T-helper 17 cell (primary cell): ENCODE measurements around the gene TSPAN7. TPM values are rescaled to one million over a fixed set of nuclear protein-coding genes. Genes with fewer than 3 reads are reported as not detected.
A peak's percentile ranks its signal among the peaks of the same experiment; 100 is the strongest.

Experiments
- ATAC-seq: fragments of 150-1000 bp; cut with Tn5 transposase; 2 replicates; pipeline ENCODE4 v1.10.0; 2021; ENCODE audit warnings: mild to moderate bottlenecking, moderate library complexity
- DNase-seq, 3 donors: peaks; one replicate each; pipeline versions ENCODE4 v3.0.0 to v3.0.0-alpha.2; 2020 to 2021
- H3K9me3 ChIP-seq: one replicate; pipeline ENCODE4 v1.7.0; 2013; ENCODE audit warnings: low read length, mild to moderate bottlenecking; ENCODE audit not compliant: control insufficient read depth, poor library complexity, severe bottlenecking
- H3K27ac Mint-ChIP-seq: one replicate; pipeline ENCODE4 v1.8.0; 2022; ENCODE audit warnings: mild to moderate bottlenecking, moderate library complexity, mixed read lengths
- H3K27me3 Mint-ChIP-seq: one replicate; pipeline ENCODE4 v1.8.0; 2022; ENCODE audit warnings: mixed read lengths
- H3K36me3 Mint-ChIP-seq: one replicate; pipeline ENCODE4 v1.8.0; 2022; ENCODE audit warnings: low read depth, mixed read lengths
- H3K4me1 Mint-ChIP-seq: one replicate; pipeline ENCODE4 v1.8.0; 2022; ENCODE audit warnings: mild to moderate bottlenecking, mixed read lengths
- H3K4me3 Mint-ChIP-seq: one replicate; pipeline ENCODE4 v1.8.0; 2022; ENCODE audit warnings: mild to moderate bottlenecking, moderate library complexity, mixed read lengths
- total RNA-seq, 4 donors: library from RNA in 2 of 4; stranded (reverse) in 2 of 4; gene quantifications; one replicate each; pipeline ENCODE4 v1.2.3 and lab custom pipeline; 2022 to 2026

TSPAN7 gene
- total RNA-seq, 2 donors from 2014 or later, result 0.18 to 0.35 TPM

- Mint-ChIP-seq H3K4me3 (no peak overlapping the region), H3K27me3 (peaks cover 22% of the 10 kb centered on the region), H3K27ac (no peak overlapping the region), H3K36me3 (no peaks in the 10 kb centered on the region), H3K4me1 (no peaks in the 10 kb centered on the region)
- ATAC-seq (no peak), DNase-seq (no peak)
- H3K9me3 ChIP-seq, result no peaks in the 10 kb centered on the region
Measured at GRCh38 chrX:38601866-38602265, 40.5 kb downstream of the TSPAN7 start.

GRCh38 chrX:38606821-38607220, 45.5 kb downstream of the TSPAN7 start:
- ATAC-seq (no peak), DNase-seq (no peak)
- Mint-ChIP-seq H3K27me3 (peaks cover 19% of the 10 kb centered on the region), H3K36me3 (no peaks in the 10 kb centered on the region), H3K4me1 (no peaks in the 10 kb centered on the region), H3K27ac (no peak overlapping the region), H3K4me3 (no peak overlapping the region)
- H3K9me3 ChIP-seq, result no peaks in the 10 kb centered on the region

GRCh38 chrX:38607976-38608375, 46.6 kb downstream of the TSPAN7 start:
- H3K4me1 Mint-ChIP-seq, result no peaks in the 10 kb centered on the region
- ATAC-seq, result no peak

GRCh38 chrX:38610849-38611248, 49.5 kb downstream of the TSPAN7 start:
- H3K9me3 ChIP-seq, result no peaks in the 10 kb centered on the region
- no peak overlapping the region for H3K27ac Mint-ChIP-seq
- no peak overlapping the region for H3K4me3 Mint-ChIP-seq
- no peak for ATAC-seq
- no peaks in the 10 kb centered on the region for H3K4me1 Mint-ChIP-seq
- H3K36me3 Mint-ChIP-seq, result no peaks in the 10 kb centered on the region
- DNase-seq, result no peak
- peaks cover 17% of the 10 kb centered on the region for H3K27me3 Mint-ChIP-seq

More at GRCh38 chrX:38607976-38608375, 46.6 kb downstream of the TSPAN7 start:
- DNase-seq, result no peak
- Mint-ChIP-seq H3K4me3 (no peak overlapping the region), H3K27me3 (peaks cover 12% of the 10 kb centered on the region), H3K27ac (no peak overlapping the region), H3K36me3 (no peaks in the 10 kb centered on the region)
- no peaks in the 10 kb centered on the region for H3K9me3 ChIP-seq

- no peak for DNase-seq
- no peaks in the 10 kb centered on the region for H3K9me3 ChIP-seq
- Mint-ChIP-seq H3K27ac (no peak overlapping the region), H3K4me1 (no peaks in the 10 kb centered on the region), H3K36me3 (no peaks in the 10 kb centered on the region), H3K27me3 (peaks cover 16% of the 10 kb centered on the region), H3K4me3 (no peak overlapping the region)
- no peak for ATAC-seq
Measured at GRCh38 chrX:38612281-38612680, 50.9 kb downstream of the TSPAN7 start.

- Mint-ChIP-seq H3K36me3 (no peaks in the 10 kb centered on the region), H3K27ac (no peak overlapping the region), H3K27me3 (peaks cover 22% of the 10 kb centered on the region), H3K4me3 (no peak overlapping the region), H3K4me1 (peaks cover 2% of the 10 kb centered on the region)
- DNase-seq (no peak), ATAC-seq (no peak)
- H3K9me3 ChIP-seq, result no peaks in the 10 kb centered on the region
Measured at GRCh38 chrX:38614485-38614884, 53.1 kb downstream of the TSPAN7 start.

GRCh38 chrX:38616904-38617303, 55.6 kb downstream of the TSPAN7 start:
- peaks cover 2% of the 10 kb centered on the region for H3K4me1 Mint-ChIP-seq
- no peaks in the 10 kb centered on the region for H3K9me3 ChIP-seq

GRCh38 chrX:38618180-38618579, 56.8 kb downstream of the TSPAN7 start:
- no peaks in the 10 kb centered on the region for H3K9me3 ChIP-seq
- H3K4me1 Mint-ChIP-seq, result peaks cover 2% of the 10 kb centered on the region
- H3K4me3 Mint-ChIP-seq, result no peak overlapping the region
- peaks cover 22% of the 10 kb centered on the region for H3K27me3 Mint-ChIP-seq
- no peak overlapping the region for H3K27ac Mint-ChIP-seq
- no peak for ATAC-seq
- no peak for DNase-seq
- no peaks in the 10 kb centered on the region for H3K36me3 Mint-ChIP-seq

More at GRCh38 chrX:38616904-38617303, 55.6 kb downstream of the TSPAN7 start:
- ATAC-seq (no peak), DNase-seq (no peak)
- H3K36me3 Mint-ChIP-seq, result no peaks in the 10 kb centered on the region
- peaks cover 22% of the 10 kb centered on the region for H3K27me3 Mint-ChIP-seq
- no peak overlapping the region for H3K27ac Mint-ChIP-seq
- H3K4me3 Mint-ChIP-seq, result no peak overlapping the region

GRCh38 chrX:38620623-38621022, 59.3 kb downstream of the TSPAN7 start:
- no peak for ATAC-seq
- no peaks in the 10 kb centered on the region for H3K9me3 ChIP-seq
- no peaks in the 10 kb centered on the region for H3K36me3 Mint-ChIP-seq
- H3K27me3 Mint-ChIP-seq, result peaks cover 21% of the 10 kb centered on the region
- peaks cover 2% of the 10 kb centered on the region for H3K4me1 Mint-ChIP-seq
- no peak overlapping the region for H3K4me3 Mint-ChIP-seq
- no peak overlapping the region for H3K27ac Mint-ChIP-seq
- no peak for DNase-seq

GRCh38 chrX:38626296-38626695, 65.0 kb downstream of the TSPAN7 start:
- Mint-ChIP-seq H3K27me3 (peaks cover 14% of the 10 kb centered on the region), H3K36me3 (no peaks in the 10 kb centered on the region), H3K4me3 (no peak overlapping the region), H3K27ac (no peak overlapping the region), H3K4me1 (no peaks in the 10 kb centered on the region)
- ATAC-seq (no peak), DNase-seq (no peak)
- no peaks in the 10 kb centered on the region for H3K9me3 ChIP-seq

- ATAC-seq (peak; percentile 59), DNase-seq (no peak)
- H3K9me3 ChIP-seq, result no peaks in the 10 kb centered on the region
- peaks cover 2% of the 10 kb centered on the region for H3K4me1 Mint-ChIP-seq
- H3K27ac Mint-ChIP-seq, result no peak overlapping the region
- H3K27me3 Mint-ChIP-seq, result peaks cover 14% of the 10 kb centered on the region
- no peak overlapping the region for H3K4me3 Mint-ChIP-seq
- no peaks in the 10 kb centered on the region for H3K36me3 Mint-ChIP-seq
Measured at GRCh38 chrX:38627683-38628082, 66.3 kb downstream of the TSPAN7 start.

- H3K4me3 Mint-ChIP-seq, result no peak overlapping the region
- no peak for DNase-seq
- H3K4me1 Mint-ChIP-seq, result peaks cover 2% of the 10 kb centered on the region
- H3K9me3 ChIP-seq, result no peaks in the 10 kb centered on the region
- no peak overlapping the region for H3K27ac Mint-ChIP-seq
- H3K36me3 Mint-ChIP-seq, result no peaks in the 10 kb centered on the region
- no peak for ATAC-seq
- peaks cover 14% of the 10 kb centered on the region for H3K27me3 Mint-ChIP-seq
Measured at GRCh38 chrX:38628587-38628986, 67.2 kb downstream of the TSPAN7 start.

- Mint-ChIP-seq H3K27ac (no peak overlapping the region), H3K4me1 (peaks cover 2% of the 10 kb centered on the region), H3K4me3 (no peak overlapping the region), H3K27me3 (no peaks in the 10 kb centered on the region), H3K36me3 (no peaks in the 10 kb centered on the region)
- no peaks in the 10 kb centered on the region for H3K9me3 ChIP-seq
- DNase-seq (no peak), ATAC-seq (no peak)
Measured at GRCh38 chrX:38632516-38632915, 71.2 kb downstream of the TSPAN7 start.

- Mint-ChIP-seq H3K27ac (no peak overlapping the region), H3K4me3 (no peak overlapping the region), H3K36me3 (no peaks in the 10 kb centered on the region), H3K4me1 (peaks cover 2% of the 10 kb centered on the region), H3K27me3 (peaks cover 4% of the 10 kb centered on the region)
- no peak for ATAC-seq
- no peak for DNase-seq
- H3K9me3 ChIP-seq, result no peaks in the 10 kb centered on the region
Measured at GRCh38 chrX:38634665-38635064, 73.3 kb downstream of the TSPAN7 start.
